Measurements from ENCODE around the gene AP4S1. TPM values are rescaled to one million over a fixed set of nuclear protein-coding genes. Genes with fewer than 3 reads are reported as not detected.

AP4S1 gene
- total and polyA plus RNA-seq, 12 donors: 4.4 to 20.6 (median 7.3) TPM

- intact Hi-C loops (cut with DNase I): loop anchor here in 1 of 2 donors (10.0 kb wide), 1 partner anchor 96 kb away; no protein-coding TSS in a partner anchor
- peaks cover 14 to 35% of the 10 kb centered on the region in 2 donors for H3K4me1 ChIP-seq (replicated peaks in 1 of 2)
- no peaks in the 10 kb centered on the region for H3K27me3 ChIP-seq
- no peaks in the 10 kb centered on the region for H3K9me3 ChIP-seq (replicated peaks in 1 of 3)
- no peak for DNase-seq
- H3K27ac ChIP-seq: peak overlapping the region in 4 of 5 donors; percentile 53 to 68 (median 62)
- no peak overlapping the region for H3K4me3 ChIP-seq
- no peak for TF ChIP-seq POLR2A (IDR thresholded peaks at IDR 0.05)
- no peak for TF ChIP-seq CTCF (IDR thresholded peaks at IDR 0.05)
- H3K36me3 ChIP-seq (replicated peaks in 1 of 2): no peaks in the 10 kb centered on the region
Measured at GRCh38 chr14:30988509-30988908, 36.9 kb upstream of the AP4S1 start.

- Histone ChIP-seq H3K4me3 (no peak overlapping the region), H3K27me3 (no peaks in the 10 kb centered on the region), H3K27ac (no peak overlapping the region), H3K36me3 (replicated peaks in 1 of 2) (no peaks in the 10 kb centered on the region), H3K4me1 (replicated peaks in 1 of 2) (peaks cover 27 to 52% of the 10 kb centered on the region in 2 donors), H3K9me3 (replicated peaks in 1 of 3) (no peaks in the 10 kb centered on the region)
- no peak for TF ChIP-seq POLR2A (IDR thresholded peaks at IDR 0.05)
- TF ChIP-seq CTCF (IDR thresholded peaks at IDR 0.05): no peak
- intact Hi-C loops (cut with DNase I): no loop called here
- DNase-seq: no peak
Measured at GRCh38 chr14:30990770-30991169, 34.7 kb upstream of the AP4S1 start.

GRCh38 chr14:30991408-30991807 is 34.0 kb upstream of the AP4S1 start:
- Histone ChIP-seq H3K36me3 (replicated peaks in 1 of 2) (no peaks in the 10 kb centered on the region), H3K27me3 (no peaks in the 10 kb centered on the region), H3K4me3 (no peak overlapping the region), H3K27ac (no peak overlapping the region), H3K4me1 (replicated peaks in 1 of 2) (peaks cover 27 to 56% of the 10 kb centered on the region in 2 donors), H3K9me3 (replicated peaks in 1 of 3) (no peaks in the 10 kb centered on the region)
- WGBS, 4 donors: 63 to 71% (median 66%) methylated on average over 2 of the region's 2 CpGs
- intact Hi-C loops (cut with DNase I): no loop called here
- TF ChIP-seq POLR2A (IDR thresholded peaks at IDR 0.05) (no peak), CTCF (IDR thresholded peaks at IDR 0.05) (no peak)
- DNase-seq: no peak

- intact Hi-C loops (cut with DNase I): no loop called here
- TF ChIP-seq POLR2A (IDR thresholded peaks at IDR 0.05) (no peak), CTCF (IDR thresholded peaks at IDR 0.05) (no peak)
- no peak overlapping the region for H3K4me3 ChIP-seq
- H3K27ac ChIP-seq: no peak overlapping the region
- H3K4me1 ChIP-seq (replicated peaks in 1 of 2): peaks cover 24 to 50% of the 10 kb centered on the region in 2 donors
- H3K9me3 ChIP-seq (replicated peaks in 1 of 3): peaks cover 0 to 1% (median 0%) of the 10 kb centered on the region in 3 donors
- H3K27me3 ChIP-seq: no peaks in the 10 kb centered on the region
- DNase-seq: no peak
- H3K36me3 ChIP-seq (replicated peaks in 1 of 2): no peaks in the 10 kb centered on the region
Measured at GRCh38 chr14:30993071-30993470, 32.4 kb upstream of the AP4S1 start.
